IgD-negative memory B cell (primary cell): ENCODE data around the gene UPK2. TPM values are rescaled to one million over a fixed set of nuclear protein-coding genes. Genes with fewer than 3 reads are reported as not detected.

Source experiments
- H3K27ac Mint-ChIP-seq, 3 donors: one replicate each; pipeline ENCODE4 v1.8.0; 2020 to 2022; ENCODE audit warnings: mild to moderate bottlenecking in 3 of 3, mixed read lengths in 3 of 3, moderate library complexity in 1 of 3
- H3K27me3 Mint-ChIP-seq: one replicate; pipeline ENCODE4 v1.8.0; 2021; ENCODE audit warnings: mixed read lengths
- H3K36me3 Mint-ChIP-seq: one replicate; pipeline ENCODE4 v1.8.0; 2020; ENCODE audit warnings: mild to moderate bottlenecking, mixed read lengths
- H3K4me1 Mint-ChIP-seq, 3 donors: one replicate each; pipeline ENCODE4 v1.8.0; 2020 to 2022; ENCODE audit warnings: mixed read lengths in 3 of 3, mild to moderate bottlenecking in 1 of 3
- H3K4me3 Mint-ChIP-seq, 4 donors: one replicate each; pipeline ENCODE4 v1.8.0; 2020 to 2022; ENCODE audit warnings: mild to moderate bottlenecking in 4 of 4, mixed read lengths in 4 of 4, moderate library complexity in 3 of 4
- H3K9me3 Mint-ChIP-seq, 3 donors: one replicate each; pipeline ENCODE4 v1.8.0; 2020 to 2021; ENCODE audit warnings: mixed read lengths in 3 of 3, mild to moderate bottlenecking in 1 of 3
- polyA plus RNA-seq: library from polyadenylated mRNA; unstranded; fragments of 300-500 nt; fragmentation: Illumina TruSeq; gene quantifications from one replicate; pipeline ENCODE4 v1.2.3, GENCODE V29; 2021

UPK2 gene
- not detected for polyA plus RNA-seq

GRCh38 chr11:118956094-118956846 is at the start of gene UPK2:
TSS of gene UPK2 (plus strand) at chr11:118956298. CDS start at chr11:118956351, 53 bp downstream.
- H3K27ac Mint-ChIP-seq: peak within 1 kb of the TSS in 1 of 3 donors; percentile 36
- H3K36me3 Mint-ChIP-seq: peaks cover 3% of the 10 kb centered on the region
- no peak within 1 kb of the TSS for H3K4me3 Mint-ChIP-seq
- peaks cover 0 to 3% (median 0%) of the 10 kb centered on the region in 3 donors for H3K4me1 Mint-ChIP-seq
- peaks cover 14% of the 10 kb centered on the region for H3K27me3 Mint-ChIP-seq
- no peaks in the 10 kb centered on the region for H3K9me3 Mint-ChIP-seq

GRCh38 chr11:118907051-118908042 is 48.8 kb upstream of the UPK2 start:
- Mint-ChIP-seq H3K36me3 (no peaks in the 10 kb centered on the region), H3K4me1 (peaks cover 12 to 23% (median 23%) of the 10 kb centered on the region in 3 donors), H3K4me3 (peak overlapping the region in 2 of 4 donors; percentile 0 to 51)

DNA sequence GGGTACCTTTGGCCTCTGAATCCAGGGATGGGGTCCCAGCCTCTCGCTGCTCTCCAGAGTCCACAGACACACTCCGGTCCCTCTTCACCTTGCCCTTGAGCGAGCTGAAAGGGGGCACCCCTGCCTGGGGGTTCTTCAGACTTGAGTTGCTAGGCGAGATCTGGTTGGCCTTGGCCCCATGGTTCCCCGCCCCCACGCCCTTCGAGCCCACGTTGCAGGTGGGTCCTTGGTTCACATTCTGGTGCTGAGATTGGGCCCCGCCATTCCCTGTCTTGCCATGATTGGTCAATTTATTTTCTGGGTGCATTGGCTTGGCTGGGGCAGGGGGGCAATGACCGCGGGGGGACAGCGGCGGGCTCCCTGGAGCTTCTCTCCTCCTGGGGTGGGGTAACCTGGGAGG is 47.8 kb upstream of the UPK2 start:
- peak overlapping the region in 2 of 3 donors; percentile 67 to 89 for H3K27ac Mint-ChIP-seq
- H3K4me1 Mint-ChIP-seq: peaks cover 12 to 32% (median 30%) of the 10 kb centered on the region in 3 donors
- no peaks in the 10 kb centered on the region for H3K36me3 Mint-ChIP-seq
- H3K4me3 Mint-ChIP-seq: no peak overlapping the region
- H3K9me3 Mint-ChIP-seq: no peaks in the 10 kb centered on the region
- no peaks in the 10 kb centered on the region for H3K27me3 Mint-ChIP-seq

More at GRCh38 chr11:118907051-118908042, 48.8 kb upstream of the UPK2 start:
- Mint-ChIP-seq H3K27ac (peak overlapping the region; percentile 52 to 97 (median 59)), H3K27me3 (no peaks in the 10 kb centered on the region), H3K9me3 (no peaks in the 10 kb centered on the region)

GRCh38 chr11:118908901-118909618 is 47.0 kb upstream of the UPK2 start:
- Mint-ChIP-seq H3K4me3 (no peak overlapping the region), H3K27me3 (no peaks in the 10 kb centered on the region), H3K36me3 (no peaks in the 10 kb centered on the region), H3K4me1 (peaks cover 12 to 33% (median 31%) of the 10 kb centered on the region in 3 donors), H3K27ac (peak overlapping the region; percentile 73 to 89 (median 87)), H3K9me3 (no peaks in the 10 kb centered on the region)

- no peaks in the 10 kb centered on the region for H3K9me3 Mint-ChIP-seq
- H3K27me3 Mint-ChIP-seq: no peaks in the 10 kb centered on the region
- H3K27ac Mint-ChIP-seq: peak overlapping the region in 2 of 3 donors; percentile 73 to 87
- H3K4me3 Mint-ChIP-seq: no peak overlapping the region
- H3K4me1 Mint-ChIP-seq: peaks cover 17 to 39% (median 36%) of the 10 kb centered on the region in 3 donors
- H3K36me3 Mint-ChIP-seq: no peaks in the 10 kb centered on the region
These were observed 46.3 kb upstream of the UPK2 start for GRCh38 chr11:118909619-118910308.

DNA sequence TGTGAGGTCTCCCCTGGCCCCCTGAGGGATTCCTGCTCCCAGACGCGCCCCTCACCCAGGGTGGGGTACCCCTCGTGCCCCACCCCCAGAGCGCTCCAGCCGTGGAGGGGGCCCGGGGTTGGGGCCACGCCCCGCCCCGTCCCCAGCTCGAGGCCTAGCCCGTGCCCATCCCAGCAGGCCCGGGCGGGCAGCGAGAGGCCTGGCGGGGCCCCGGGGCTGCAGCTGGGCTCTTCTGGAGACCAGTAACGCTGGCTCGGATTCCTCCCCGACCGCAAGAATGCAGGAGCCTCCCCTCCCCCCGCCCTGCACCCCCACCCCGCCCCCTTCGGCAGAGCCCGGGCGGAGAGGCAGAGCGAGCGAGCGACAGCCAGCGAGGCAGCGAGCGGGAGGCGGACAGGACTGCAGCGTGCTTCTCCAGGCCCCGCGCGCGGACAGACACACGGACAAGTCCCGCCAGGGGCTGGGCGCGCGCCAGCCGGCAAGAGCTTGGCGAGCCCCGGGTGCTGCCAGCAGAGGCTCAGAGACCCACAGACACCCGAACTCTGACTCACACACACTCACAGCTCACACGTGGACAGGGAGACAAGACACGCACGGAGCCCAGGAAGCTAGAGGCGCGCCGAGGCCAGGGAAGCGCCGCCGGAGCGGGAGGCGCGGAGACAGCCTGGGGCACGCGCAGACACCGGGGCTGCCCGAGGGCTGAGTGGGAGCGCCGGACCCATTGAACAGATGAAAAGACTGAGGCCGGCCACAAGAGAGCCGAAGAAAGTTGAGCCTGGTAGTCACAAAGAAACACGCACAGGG is 45.6 kb upstream of the UPK2 start:
- H3K27ac Mint-ChIP-seq: peak overlapping the region in 2 of 3 donors; percentile 16 to 70
- H3K27me3 Mint-ChIP-seq: no peaks in the 10 kb centered on the region

GRCh38 chr11:118911113-118911879 is 44.8 kb upstream of the UPK2 start:
- Mint-ChIP-seq H3K27me3 (no peaks in the 10 kb centered on the region), H3K9me3 (no peaks in the 10 kb centered on the region), H3K36me3 (no peaks in the 10 kb centered on the region), H3K27ac (peak overlapping the region; percentile 94 to 98 (median 98)), H3K4me3 (peak overlapping the region; percentile 37 to 87 (median 64)), H3K4me1 (peaks cover 29 to 49% (median 47%) of the 10 kb centered on the region in 3 donors)

More for the DNA sequence above, 45.6 kb upstream of the UPK2 start:
- H3K9me3 Mint-ChIP-seq: no peaks in the 10 kb centered on the region
- H3K4me1 Mint-ChIP-seq: peaks cover 23 to 44% (median 42%) of the 10 kb centered on the region in 3 donors
- H3K4me3 Mint-ChIP-seq: peak overlapping the region in 1 of 4 donors; percentile 43
- no peaks in the 10 kb centered on the region for H3K36me3 Mint-ChIP-seq

DNA sequence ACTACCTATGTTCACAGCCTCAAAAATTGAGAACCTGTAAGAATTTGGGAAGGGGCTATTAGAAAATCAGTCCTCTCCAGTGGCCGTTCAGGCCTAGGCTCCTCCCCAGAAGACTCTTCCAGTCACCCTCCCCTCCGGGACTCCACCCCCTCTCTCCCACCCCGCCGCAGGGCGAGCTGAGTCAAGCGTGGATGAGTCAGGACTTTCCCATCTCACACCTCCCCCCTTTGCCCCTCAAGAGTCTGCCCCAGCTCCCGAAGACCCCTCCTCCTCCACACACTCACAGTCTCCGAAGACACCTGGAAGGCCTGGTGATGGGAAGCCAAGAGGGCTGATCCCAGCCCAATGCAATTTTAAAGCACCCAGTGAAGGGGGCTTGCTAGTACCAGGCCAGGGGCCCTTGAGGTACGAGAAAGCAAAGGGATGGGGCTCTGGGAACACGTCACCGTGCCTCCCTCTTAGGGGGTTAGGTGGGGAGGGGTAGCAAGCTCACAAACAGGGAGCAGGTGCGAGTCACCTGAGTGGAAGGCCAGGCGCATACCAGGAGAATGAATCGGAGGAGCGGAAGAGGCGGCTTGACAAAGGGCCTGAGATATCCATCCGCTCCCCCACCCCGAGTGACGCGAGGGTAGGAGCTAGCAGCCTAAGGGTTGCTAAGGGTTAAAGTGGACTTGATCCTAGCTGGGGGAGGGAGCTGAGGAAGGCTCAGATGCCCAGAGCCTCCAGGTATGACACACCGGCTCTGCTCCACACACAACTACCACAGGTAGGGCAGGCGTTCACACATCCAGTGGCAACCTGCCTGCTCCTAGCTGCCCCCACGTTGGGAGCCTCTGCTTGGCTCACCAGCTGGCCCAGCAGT is 44.0 kb upstream of the UPK2 start:
- peak overlapping the region; percentile 94 to 98 (median 98) for H3K27ac Mint-ChIP-seq

GRCh38 chr11:118912742-118913410 is 43.2 kb upstream of the UPK2 start:
- no peaks in the 10 kb centered on the region for H3K36me3 Mint-ChIP-seq
- H3K4me1 Mint-ChIP-seq: peaks cover 36 to 52% (median 46%) of the 10 kb centered on the region in 3 donors
- peak overlapping the region; percentile 94 to 98 (median 98) for H3K27ac Mint-ChIP-seq
- no peaks in the 10 kb centered on the region for H3K27me3 Mint-ChIP-seq
- peak overlapping the region; percentile 49 to 88 (median 86) for H3K4me3 Mint-ChIP-seq
- H3K9me3 Mint-ChIP-seq: no peaks in the 10 kb centered on the region

More for the DNA sequence above, 44.0 kb upstream of the UPK2 start:
- peaks cover 33 to 50% (median 45%) of the 10 kb centered on the region in 3 donors for H3K4me1 Mint-ChIP-seq
- H3K9me3 Mint-ChIP-seq: no peaks in the 10 kb centered on the region
- H3K27me3 Mint-ChIP-seq: no peaks in the 10 kb centered on the region
- H3K4me3 Mint-ChIP-seq: peak overlapping the region; percentile 44 to 88 (median 86)
- no peaks in the 10 kb centered on the region for H3K36me3 Mint-ChIP-seq

DNA sequence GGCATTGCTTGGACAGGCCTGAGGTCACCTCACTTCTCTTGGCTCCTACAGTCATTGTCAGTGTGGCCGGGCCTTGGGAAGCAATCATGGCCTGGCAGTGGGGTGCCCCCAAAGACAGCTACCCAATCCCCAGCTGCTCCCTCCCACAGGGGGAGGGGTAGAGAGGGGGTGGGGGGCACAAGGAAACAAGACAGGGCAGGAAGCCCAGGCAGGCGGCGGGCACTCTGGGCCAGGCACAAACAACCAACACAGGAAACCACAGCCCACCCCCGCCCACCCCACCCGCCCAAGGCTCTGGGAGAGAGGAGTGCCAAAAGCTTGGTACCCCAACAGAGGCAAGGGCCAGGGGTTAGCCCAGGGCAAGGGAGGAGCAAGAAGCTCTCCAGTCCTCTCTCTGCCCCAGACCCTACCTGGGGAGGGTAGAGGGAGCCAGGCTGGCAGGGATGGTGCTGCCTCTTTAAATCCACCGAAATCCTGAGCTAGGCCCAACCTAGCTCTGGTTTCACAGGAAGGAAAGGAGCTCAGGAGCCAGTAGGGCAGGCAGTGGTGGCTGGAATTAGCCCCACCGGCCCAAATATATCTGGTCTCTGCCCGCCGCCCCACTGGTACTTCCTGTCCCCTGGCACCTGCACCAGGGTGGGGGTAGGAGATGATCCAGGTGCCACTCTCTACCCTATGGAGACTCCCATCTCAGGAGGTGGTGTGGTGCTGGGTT is 42.5 kb upstream of the UPK2 start:
- Mint-ChIP-seq H3K4me1 (peaks cover 36 to 54% (median 46%) of the 10 kb centered on the region in 3 donors), H3K9me3 (no peaks in the 10 kb centered on the region), H3K36me3 (no peaks in the 10 kb centered on the region), H3K27ac (peak overlapping the region; percentile 97 to 98 (median 98)), H3K27me3 (no peaks in the 10 kb centered on the region), H3K4me3 (peak overlapping the region; percentile 64 to 93 (median 88))
